Stimulated activated naive B cell treated with anti-CD40 and anti-IgM and Interleukin-4, amounts not matched to agents 10 μg/mL and 1 μg/mL and 100 μg/mL, for 72 hours (primary cell): ENCODE measurements around the gene RAD51B.
A peak's percentile ranks its signal among the peaks of the same experiment; 100 is the strongest.
"Not testable (repeated sequence)": the region's sequence is repeated elsewhere in the genome, so short reads cannot be mapped to it uniquely, and the experiment has no call there.

Experiments
- ATAC-seq, 2 donors: fragments of 150-1000 bp; cut with Tn5 transposase; replicated peaks; 2 replicates each; pipeline ENCODE4 v1.10.0; 2021; ENCODE audit warnings: moderate library complexity in 1 of 2
- DNase-seq: peaks from one replicate; pipeline ENCODE4 v3.0.0; 2021
- H3K27ac Mint-ChIP-seq: one replicate; pipeline ENCODE4 v1.8.0; 2022; ENCODE audit warnings: mild to moderate bottlenecking, mixed read lengths
- H3K27me3 Mint-ChIP-seq, 2 donors: one replicate each; pipeline ENCODE4 v1.8.0; 2022; ENCODE audit warnings: mixed read lengths in 2 of 2
- H3K36me3 Mint-ChIP-seq, 2 donors: one replicate each; pipeline ENCODE4 v1.8.0; 2022; ENCODE audit warnings: mixed read lengths in 2 of 2, mild to moderate bottlenecking in 1 of 2
- H3K4me1 Mint-ChIP-seq, 2 donors: one replicate each; pipeline ENCODE4 v1.8.0; 2022; ENCODE audit warnings: mixed read lengths in 2 of 2, mild to moderate bottlenecking in 1 of 2
- H3K4me3 Mint-ChIP-seq, 2 donors: one replicate each; pipeline ENCODE4 v1.8.0; 2022; ENCODE audit warnings: mild to moderate bottlenecking in 2 of 2, mixed read lengths in 2 of 2, moderate library complexity in 1 of 2
- H3K9me3 Mint-ChIP-seq, 2 donors: one replicate each; pipeline ENCODE4 v1.8.0; 2022; ENCODE audit warnings: mixed read lengths in 2 of 2, mild to moderate bottlenecking in 1 of 2

The RAD51B gene

DNA sequence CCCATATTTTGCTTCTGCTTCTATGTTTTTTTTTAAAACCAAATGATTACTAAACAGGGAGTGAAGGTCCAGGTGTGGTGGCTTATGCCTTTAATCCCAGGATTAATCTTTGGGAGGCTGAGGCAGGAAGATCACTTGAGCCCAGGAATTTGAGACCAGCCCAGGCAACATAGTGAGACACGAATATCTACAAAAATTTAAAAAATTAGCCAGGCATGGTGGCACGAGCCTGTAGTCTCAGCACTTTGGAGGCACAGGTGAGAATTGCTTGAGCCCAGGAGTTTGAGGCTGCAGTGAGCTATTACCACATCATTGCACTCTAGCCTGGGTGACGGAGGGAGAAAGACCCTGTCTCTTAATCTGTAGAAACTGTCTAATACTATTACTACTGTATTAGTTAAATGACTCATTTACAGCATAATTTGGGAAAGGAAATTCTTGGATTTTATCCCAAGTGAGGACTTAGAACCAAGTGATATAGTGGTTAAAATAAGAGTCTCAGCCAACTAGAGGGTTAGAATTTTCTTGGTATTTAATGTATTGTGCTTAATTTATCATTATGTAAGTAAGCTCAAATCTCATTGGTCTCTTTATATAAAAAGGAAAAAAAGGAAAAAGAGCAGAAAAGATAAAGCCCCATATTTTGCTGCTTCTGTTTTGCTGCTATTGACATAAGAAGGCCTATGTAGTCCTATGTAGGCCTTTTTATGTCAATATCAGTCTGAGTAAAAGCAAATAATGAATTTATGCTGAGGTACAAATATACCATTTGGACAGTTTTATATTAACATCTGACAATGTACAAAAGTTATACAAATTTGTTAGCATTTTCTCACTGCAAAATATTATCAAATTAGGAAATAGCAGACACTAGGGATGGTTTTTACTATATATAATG is 163.4 kb downstream of the RAD51B start:
- ATAC-seq (no peak), DNase-seq (no peak)
- H3K9me3 Mint-ChIP-seq = peaks cover 0 to 1% of the 10 kb centered on the region in 2 donors
- H3K4me3 Mint-ChIP-seq = no peak overlapping the region
- no peaks in the 10 kb centered on the region for H3K27me3 Mint-ChIP-seq
- H3K27ac Mint-ChIP-seq = no peak overlapping the region
- peaks cover 8 to 13% of the 10 kb centered on the region in 2 donors for H3K4me1 Mint-ChIP-seq
- H3K36me3 Mint-ChIP-seq = peaks cover 3 to 10% of the 10 kb centered on the region in 2 donors

DNA sequence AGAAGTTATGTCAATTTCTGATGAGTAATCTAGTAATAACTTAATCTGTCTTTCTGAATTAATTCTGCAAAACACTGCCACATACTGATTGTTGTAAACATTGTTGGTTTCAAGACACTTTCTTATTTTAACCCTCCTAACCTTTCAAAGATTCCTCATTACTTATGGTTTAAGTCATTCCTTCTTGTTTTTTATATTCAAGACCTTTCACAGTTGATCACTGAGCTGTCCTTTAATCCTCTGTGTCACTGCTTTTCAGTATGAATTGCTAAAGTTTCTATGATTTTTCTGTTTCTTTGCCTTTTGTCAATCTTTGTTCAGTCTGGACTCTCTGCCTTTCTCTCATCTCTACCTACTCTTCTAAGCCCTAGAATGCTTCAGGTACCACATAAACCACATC is 164.7 kb downstream of the RAD51B start:
- ATAC-seq = peak in 1 of 2 donors; percentile 12

GRCh38 chr14:67986131-67986841 is 166.7 kb downstream of the RAD51B start:
- H3K9me3 Mint-ChIP-seq = peaks cover 0 to 1% of the 10 kb centered on the region in 2 donors

More for the DNA sequence above, 164.7 kb downstream of the RAD51B start:
- Mint-ChIP-seq H3K9me3 (peaks cover 0 to 1% of the 10 kb centered on the region in 2 donors), H3K4me3 (no peak overlapping the region), H3K4me1 (peaks cover 3 to 5% of the 10 kb centered on the region in 2 donors), H3K27me3 (no peaks in the 10 kb centered on the region), H3K27ac (no peak overlapping the region), H3K36me3 (peaks cover 3 to 10% of the 10 kb centered on the region in 2 donors)
- no peak for DNase-seq

GRCh38 chr14:67987606-67988005 is 168.0 kb downstream of the RAD51B start:
- Mint-ChIP-seq H3K27ac (no peak overlapping the region), H3K4me1 (peaks cover 3 to 5% of the 10 kb centered on the region in 2 donors)

More at GRCh38 chr14:67986131-67986841, 166.7 kb downstream of the RAD51B start:
- Mint-ChIP-seq H3K27me3 (no peaks in the 10 kb centered on the region), H3K4me3 (no peak overlapping the region), H3K4me1 (peaks cover 3 to 5% of the 10 kb centered on the region in 2 donors), H3K27ac (no peak overlapping the region), H3K36me3 (peaks cover 1 to 4% of the 10 kb centered on the region in 2 donors)
- no peak for DNase-seq
- no peak for ATAC-seq

GRCh38 chr14:67988210-67988609 is 168.6 kb downstream of the RAD51B start:
- H3K9me3 Mint-ChIP-seq, H3K4me1 Mint-ChIP-seq, H3K36me3 Mint-ChIP-seq, H3K4me3 Mint-ChIP-seq, H3K27me3 Mint-ChIP-seq, ATAC-seq, H3K27ac Mint-ChIP-seq, DNase-seq: not testable (repeated sequence)

More at GRCh38 chr14:67987606-67988005, 168.0 kb downstream of the RAD51B start:
- Mint-ChIP-seq H3K36me3 (peaks cover 1 to 4% of the 10 kb centered on the region in 2 donors), H3K27me3 (no peaks in the 10 kb centered on the region), H3K9me3 (peaks cover 0 to 1% of the 10 kb centered on the region in 2 donors), H3K4me3 (no peak overlapping the region)
- no peak for ATAC-seq
- no peak for DNase-seq

DNA sequence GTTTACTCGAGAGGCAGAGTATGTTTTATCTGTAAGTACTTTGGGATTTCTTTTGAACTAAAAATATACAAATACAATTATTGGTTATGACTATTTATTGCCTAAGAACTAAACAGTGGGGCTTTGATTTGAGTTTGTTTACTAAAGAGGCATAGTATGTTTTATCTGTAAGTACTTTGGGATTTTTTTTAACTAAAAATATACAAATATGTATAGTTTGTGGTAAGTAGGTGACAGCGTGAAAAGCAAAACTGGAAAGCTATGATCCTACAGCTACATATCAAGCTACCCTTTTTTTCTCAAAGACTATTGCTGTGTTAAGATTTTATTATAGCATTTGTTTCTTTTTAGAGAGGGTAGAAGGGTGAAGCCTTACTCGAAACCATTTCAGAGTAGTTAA is 171.0 kb downstream of the RAD51B start:
- Mint-ChIP-seq H3K9me3 (peaks cover 0 to 1% of the 10 kb centered on the region in 2 donors), H3K27me3 (no peaks in the 10 kb centered on the region), H3K27ac (no peak overlapping the region), H3K36me3 (peaks cover 5 to 6% of the 10 kb centered on the region in 2 donors), H3K4me1 (no peaks in the 10 kb centered on the region), H3K4me3 (no peak overlapping the region)
- ATAC-seq = no peak
- DNase-seq = no peak

DNA sequence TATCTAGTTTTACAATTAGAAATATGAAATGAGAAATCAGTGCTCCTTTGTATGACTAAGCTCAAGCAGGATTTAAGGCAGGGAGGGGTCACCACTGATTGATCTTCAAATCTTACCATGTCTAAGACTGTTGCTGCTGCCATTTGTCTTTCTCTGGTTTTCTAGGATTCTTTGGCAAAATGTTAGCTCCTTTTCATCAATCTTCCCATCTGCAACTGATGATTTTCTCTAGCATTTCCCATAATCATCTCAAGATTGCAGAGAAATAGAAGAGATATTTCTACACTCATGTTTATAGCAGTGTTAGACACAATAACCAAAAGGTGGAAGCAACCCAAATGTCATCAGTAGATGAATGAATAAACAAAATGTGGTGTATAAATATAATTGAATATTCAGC is 175.0 kb downstream of the RAD51B start:
- ATAC-seq = no peak
- no peak for DNase-seq
- Mint-ChIP-seq H3K27me3 (no peaks in the 10 kb centered on the region), H3K36me3 (peaks cover 5% of the 10 kb centered on the region in 2 donors), H3K4me1 (peaks cover 0 to 2% of the 10 kb centered on the region in 2 donors), H3K27ac (no peak overlapping the region), H3K9me3 (no peaks in the 10 kb centered on the region), H3K4me3 (no peak overlapping the region)

DNA sequence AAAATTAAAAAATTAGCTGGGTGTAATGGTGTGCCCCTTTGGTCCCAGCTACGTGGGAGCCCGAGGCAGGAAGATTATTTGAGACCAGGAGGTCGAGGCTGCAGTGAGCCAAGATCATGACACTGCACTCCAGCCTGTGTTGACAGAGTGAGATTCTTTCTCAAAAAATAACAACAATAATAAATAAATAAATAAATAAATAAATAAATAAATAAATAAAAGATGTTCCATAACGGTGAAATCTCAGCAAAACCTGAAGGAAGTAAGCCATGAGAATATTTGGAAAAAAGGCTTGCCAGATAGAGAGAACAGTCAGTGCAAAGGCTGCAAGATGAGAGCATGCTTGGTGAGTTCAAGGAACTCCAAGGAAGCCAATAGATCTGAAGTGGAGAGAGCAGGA is 176.7 kb downstream of the RAD51B start:
- peaks cover 0 to 2% of the 10 kb centered on the region in 2 donors for H3K4me1 Mint-ChIP-seq
- H3K9me3 Mint-ChIP-seq = no peaks in the 10 kb centered on the region
- H3K4me3 Mint-ChIP-seq = no peak overlapping the region
- H3K27me3 Mint-ChIP-seq = no peaks in the 10 kb centered on the region
- no peak overlapping the region for H3K27ac Mint-ChIP-seq
- ATAC-seq = no peak
- H3K36me3 Mint-ChIP-seq = peaks cover 5% of the 10 kb centered on the region in 2 donors
- no peak for DNase-seq

DNA sequence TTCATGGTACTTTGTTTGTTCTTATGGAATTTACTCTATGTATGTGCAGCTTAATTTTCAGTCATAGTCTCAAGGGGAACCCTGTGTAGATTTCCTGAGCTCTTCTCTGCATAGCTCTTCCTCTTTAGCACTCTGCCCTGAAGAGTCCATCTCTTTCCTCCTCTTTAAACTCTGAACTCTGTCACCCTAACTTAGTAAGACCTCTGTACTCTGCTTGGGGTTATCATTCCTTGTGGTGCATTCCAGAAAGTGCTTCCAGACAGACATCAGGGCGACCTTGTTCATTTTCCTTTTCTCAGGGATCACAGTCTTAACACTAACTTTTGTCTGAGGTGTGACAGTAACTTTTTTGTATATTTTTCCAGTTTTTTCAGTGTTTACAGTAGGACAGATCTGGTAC is 179.3 kb downstream of the RAD51B start:
- no peak overlapping the region for H3K27ac Mint-ChIP-seq
- H3K4me3 Mint-ChIP-seq = no peak overlapping the region
- H3K36me3 Mint-ChIP-seq = peaks cover 5% of the 10 kb centered on the region in 2 donors
- DNase-seq (no peak), ATAC-seq (no peak)
- no peaks in the 10 kb centered on the region for H3K27me3 Mint-ChIP-seq
- H3K9me3 Mint-ChIP-seq = peaks cover 0 to 5% of the 10 kb centered on the region in 2 donors
- peaks cover 5 to 18% of the 10 kb centered on the region in 2 donors for H3K4me1 Mint-ChIP-seq

DNA sequence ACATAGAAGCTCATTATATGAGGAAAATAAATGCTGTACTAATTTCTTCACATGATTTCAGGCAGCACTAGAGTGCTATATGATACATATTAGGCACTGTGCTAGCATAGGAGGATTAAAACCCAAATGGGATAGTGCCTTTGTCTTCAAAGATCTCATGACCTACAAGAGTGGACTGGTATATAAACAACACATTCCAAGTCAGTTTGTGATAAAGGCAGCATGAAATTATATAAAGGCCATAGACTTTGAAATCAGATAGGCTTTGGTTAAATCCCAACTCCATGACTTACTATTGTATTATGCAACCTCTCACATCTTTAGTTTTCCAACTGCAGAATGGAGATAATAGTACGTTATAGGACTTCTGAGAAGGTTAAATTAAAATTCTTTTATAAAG is 179.7 kb downstream of the RAD51B start:
- no peak overlapping the region for H3K27ac Mint-ChIP-seq
- peaks cover 5 to 18% of the 10 kb centered on the region in 2 donors for H3K4me1 Mint-ChIP-seq
- no peaks in the 10 kb centered on the region for H3K27me3 Mint-ChIP-seq
- peaks cover 0 to 5% of the 10 kb centered on the region in 2 donors for H3K9me3 Mint-ChIP-seq
- no peak for ATAC-seq
- peaks cover 5% of the 10 kb centered on the region in 2 donors for H3K36me3 Mint-ChIP-seq
- no peak overlapping the region for H3K4me3 Mint-ChIP-seq
- DNase-seq = no peak

DNA sequence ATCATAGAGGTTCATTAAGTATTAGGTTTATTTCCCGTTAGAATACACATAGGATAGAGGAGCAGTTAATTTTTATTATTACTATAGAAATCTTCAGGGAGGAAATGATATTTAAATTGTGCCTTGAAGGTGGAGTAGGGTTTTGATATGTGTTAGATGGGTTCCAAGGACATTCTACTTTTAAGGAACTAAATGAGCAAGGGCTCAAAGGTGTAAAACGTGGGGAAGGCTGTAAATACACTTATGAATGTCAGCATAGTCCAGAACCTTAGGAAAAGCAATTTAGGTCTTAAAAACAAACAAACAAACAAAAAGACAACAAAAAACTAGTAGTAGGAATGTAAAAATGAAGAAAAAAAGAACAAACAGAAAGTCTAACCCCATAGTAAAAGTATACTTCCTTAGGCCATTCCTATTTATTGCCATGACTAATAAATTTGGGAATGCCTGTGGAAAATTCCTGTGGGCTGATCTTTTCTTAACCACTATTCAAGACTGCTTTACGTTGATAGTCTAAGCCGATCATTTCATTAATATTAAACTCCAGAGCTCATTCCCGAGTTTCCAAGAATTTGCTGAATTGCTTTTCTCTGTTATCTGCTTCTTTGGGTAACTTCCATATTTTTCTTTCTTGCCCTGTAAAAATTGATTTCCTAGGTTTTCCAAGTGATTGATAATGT is 180.3 kb downstream of the RAD51B start:
- no peaks in the 10 kb centered on the region for H3K27me3 Mint-ChIP-seq
- ATAC-seq = no peak
- peaks cover 5% of the 10 kb centered on the region in 2 donors for H3K36me3 Mint-ChIP-seq
- peaks cover 0 to 5% of the 10 kb centered on the region in 2 donors for H3K9me3 Mint-ChIP-seq
- no peak overlapping the region for H3K4me3 Mint-ChIP-seq
- DNase-seq = no peak
- H3K4me1 Mint-ChIP-seq = peaks cover 5 to 18% of the 10 kb centered on the region in 2 donors
- H3K27ac Mint-ChIP-seq = no peak overlapping the region

GRCh38 chr14:68000511-68000910 is 180.9 kb downstream of the RAD51B start:
- H3K9me3 Mint-ChIP-seq = peaks cover 0 to 5% of the 10 kb centered on the region in 2 donors
- peaks cover 3 to 5% of the 10 kb centered on the region in 2 donors for H3K36me3 Mint-ChIP-seq
- no peak overlapping the region for H3K4me3 Mint-ChIP-seq
- no peaks in the 10 kb centered on the region for H3K27me3 Mint-ChIP-seq
- H3K4me1 Mint-ChIP-seq = peaks cover 5 to 19% of the 10 kb centered on the region in 2 donors
- no peak overlapping the region for H3K27ac Mint-ChIP-seq
- ATAC-seq = no peak
- DNase-seq = no peak

GRCh38 chr14:68008491-68008890 is 188.9 kb downstream of the RAD51B start:
- ATAC-seq (no peak), DNase-seq (no peak)
- no peak overlapping the region for H3K4me3 Mint-ChIP-seq
- H3K9me3 Mint-ChIP-seq = no peaks in the 10 kb centered on the region
- peaks cover 0 to 4% of the 10 kb centered on the region in 2 donors for H3K36me3 Mint-ChIP-seq
- H3K27me3 Mint-ChIP-seq = no peaks in the 10 kb centered on the region
- no peak overlapping the region for H3K27ac Mint-ChIP-seq
- H3K4me1 Mint-ChIP-seq = peaks cover 2 to 7% of the 10 kb centered on the region in 2 donors

- H3K4me1 Mint-ChIP-seq = no peaks in the 10 kb centered on the region
- DNase-seq (no peak), ATAC-seq (no peak)
- H3K36me3 Mint-ChIP-seq = peaks cover 4 to 10% of the 10 kb centered on the region in 2 donors
- no peak overlapping the region for H3K4me3 Mint-ChIP-seq
- H3K9me3 Mint-ChIP-seq = peaks cover 4 to 5% of the 10 kb centered on the region in 2 donors
- no peaks in the 10 kb centered on the region for H3K27me3 Mint-ChIP-seq
- H3K27ac Mint-ChIP-seq = no peak overlapping the region
Measured at GRCh38 chr14:68011406-68012028, 191.9 kb downstream of the RAD51B start.
